ENCODE measurements around the gene UGT3A1. TPM values are rescaled to one million over a fixed set of nuclear protein-coding genes. Genes with fewer than 3 reads are reported as not detected.
A peak's percentile ranks its signal among the peaks of the same experiment; 100 is the strongest.

Gene UGT3A1
- total RNA-seq, 1 experiment from 2014 or later, result not detected

DNA sequence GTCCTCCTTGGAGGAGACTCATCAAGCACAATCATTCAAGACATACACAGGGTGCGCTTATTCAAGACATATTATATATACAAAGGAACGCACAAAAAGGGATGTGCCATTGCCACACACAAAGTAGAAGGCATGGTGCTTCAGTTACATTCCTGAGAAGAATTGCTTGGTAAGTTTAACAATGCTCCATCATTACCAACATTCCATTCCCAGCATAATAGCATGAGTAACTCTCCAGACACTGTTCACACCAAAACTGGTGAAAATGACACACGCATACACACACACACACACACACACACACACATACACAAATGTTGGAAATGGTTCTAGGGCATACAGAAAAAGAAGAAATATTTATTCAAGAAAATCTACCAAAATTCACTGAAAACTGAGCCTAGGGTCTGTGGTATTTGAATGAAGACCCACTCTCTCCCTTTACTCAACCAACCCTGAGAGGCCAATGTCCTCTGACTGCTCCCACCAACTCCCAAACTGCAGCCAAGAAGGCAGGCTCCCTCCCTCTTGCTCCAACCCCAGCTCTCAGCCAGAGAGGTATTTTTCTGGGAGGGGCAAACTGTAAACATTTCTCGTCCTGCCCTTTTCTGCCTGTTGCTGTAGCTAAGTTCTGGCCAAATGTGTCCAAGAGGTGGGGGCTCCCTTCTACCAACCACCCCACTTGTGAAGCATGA, 19.9 kb downstream of the UGT3A1 start:
- Histone ChIP-seq H3K4me1 (ENCODE audit: control insufficient read depth, insufficient read depth, low read length) (no peaks in the 10 kb centered on the region), H3K9me3 (ENCODE audit: control insufficient read depth, insufficient read depth, low read depth, low read length) (no peaks in the 10 kb centered on the region), H3K4me3 (ENCODE audit: low read depth in 2 of 2, low read length in 2 of 2) (no peak overlapping the region), H3K27me3 (ENCODE audit: control insufficient read depth, insufficient read depth, low read length) (no peaks in the 10 kb centered on the region), H3K36me3 (ENCODE audit: control insufficient read depth, insufficient read depth, low read length) (no peaks in the 10 kb centered on the region), H3K27ac (ENCODE audit: low read length) (no peak overlapping the region)
- no peak for ATAC-seq
- BruUV-seq (replicated peaks), result no TSS peak
- no peak for DNase-seq (ENCODE audit: low read depth, low spot score)
- intact Hi-C loops (cut with micrococcal nuclease; ENCODE audit: unreplicated experiment), result no loop called here
- POLR2A ChIA-PET, result no interaction called here
- no peak for TF ChIP-seq POLR2AphosphoS5 (IDR thresholded peaks at IDR 0.05; ENCODE audit: low read depth, low read length)
- TF ChIP-seq SIN3A (IDR thresholded peaks at IDR 0.05; ENCODE audit: borderline replicate concordance, insufficient read depth, low read depth, low read length), result no peak
- TF ChIP-seq REST (IDR thresholded peaks at IDR 0.05; ENCODE audit: insufficient read depth in 1 of 2, low read depth in 2 of 2, low read length in 1 of 2), result no peak
- in situ Hi-C loops (cut with HindIII; ENCODE audit: low pct_unique_long_range_greater_than_20kb, low sequenced_read_pairs), result no loop called here
- CTCF ChIA-PET, result no interaction called here

- ATAC-seq (no peak), DNase-seq (ENCODE audit: low read depth, low spot score) (no peak)
- H3K4me3 ChIP-seq (ENCODE audit: low read depth in 2 of 2, low read length in 2 of 2), result no peak overlapping the region
- H3K27me3 ChIP-seq (ENCODE audit: control insufficient read depth, insufficient read depth, low read length), result no peaks in the 10 kb centered on the region
- no peaks in the 10 kb centered on the region for H3K36me3 ChIP-seq (ENCODE audit: control insufficient read depth, insufficient read depth, low read length)
- H3K9me3 ChIP-seq (ENCODE audit: control insufficient read depth, insufficient read depth, low read depth, low read length), result no peaks in the 10 kb centered on the region
- H3K27ac ChIP-seq (ENCODE audit: low read length), result no peak overlapping the region
- intact Hi-C loops (cut with micrococcal nuclease; ENCODE audit: unreplicated experiment) (no loop called here), in situ Hi-C loops (cut with HindIII; ENCODE audit: low pct_unique_long_range_greater_than_20kb, low sequenced_read_pairs) (no loop called here)
- TF ChIP-seq CTCF (IDR thresholded peaks at IDR 0.05) (peak; percentile 76), TCF7L2 (IDR thresholded peaks at IDR 0.05; ENCODE audit: low read depth, low read length) (no peak)
- POLR2A ChIA-PET, result no interaction called here
- no TSS peak for BruUV-seq (replicated peaks)
- CTCF ChIA-PET, result no interaction called here
- H3K4me1 ChIP-seq (ENCODE audit: control insufficient read depth, insufficient read depth, low read length), result no peaks in the 10 kb centered on the region
These were observed 27.8 kb downstream of the UGT3A1 start for GRCh38 chr5:35963381-35963843.

- intact Hi-C loops (cut with micrococcal nuclease; ENCODE audit: unreplicated experiment), result no loop called here
- POLR2A ChIA-PET, result no interaction called here
- no peak for TF ChIP-seq CTCF (IDR thresholded peaks at IDR 0.05)
- no peak for TF ChIP-seq POLR2AphosphoS5 (IDR thresholded peaks at IDR 0.05; ENCODE audit: low read depth, low read length)
- TF ChIP-seq REST (IDR thresholded peaks at IDR 0.05; ENCODE audit: insufficient read depth in 1 of 2, low read depth in 2 of 2, low read length in 1 of 2), result no peak
- TF ChIP-seq TCF7L2 (IDR thresholded peaks at IDR 0.05; ENCODE audit: low read depth, low read length), result no peak
- no peak for TF ChIP-seq SIN3A (IDR thresholded peaks at IDR 0.05; ENCODE audit: borderline replicate concordance, insufficient read depth, low read depth, low read length)
These were observed 30.9 kb downstream of the UGT3A1 start for GRCh38 chr5:35960328-35960727.

More at GRCh38 chr5:35960328-35960727, 30.9 kb downstream of the UGT3A1 start:
- in situ Hi-C loops (cut with HindIII; ENCODE audit: low pct_unique_long_range_greater_than_20kb, low sequenced_read_pairs), result no loop called here
- Histone ChIP-seq H3K4me1 (ENCODE audit: control insufficient read depth, insufficient read depth, low read length) (no peaks in the 10 kb centered on the region), H3K27ac (ENCODE audit: low read length) (no peak overlapping the region), H3K9me3 (ENCODE audit: control insufficient read depth, insufficient read depth, low read depth, low read length) (no peaks in the 10 kb centered on the region), H3K36me3 (ENCODE audit: control insufficient read depth, insufficient read depth, low read length) (no peaks in the 10 kb centered on the region), H3K4me3 (ENCODE audit: low read depth in 2 of 2, low read length in 2 of 2) (no peak overlapping the region), H3K27me3 (ENCODE audit: control insufficient read depth, insufficient read depth, low read length) (no peaks in the 10 kb centered on the region; the same call in 1 of the 2 replicates)
- ATAC-seq (no peak), DNase-seq (ENCODE audit: low read depth, low spot score) (no peak)
- no TSS peak for BruUV-seq (replicated peaks)
- CTCF ChIA-PET, result no interaction called here
